ENCODE measurements around the gene ADGRL3. TPM values are rescaled to one million over a fixed set of nuclear protein-coding genes. Genes with fewer than 3 reads are reported as not detected.

ADGRL3 gene
- total and polyA plus RNA-seq, 9 donors, result 0.88 to 9.5 (median 2.5) TPM

DNA sequence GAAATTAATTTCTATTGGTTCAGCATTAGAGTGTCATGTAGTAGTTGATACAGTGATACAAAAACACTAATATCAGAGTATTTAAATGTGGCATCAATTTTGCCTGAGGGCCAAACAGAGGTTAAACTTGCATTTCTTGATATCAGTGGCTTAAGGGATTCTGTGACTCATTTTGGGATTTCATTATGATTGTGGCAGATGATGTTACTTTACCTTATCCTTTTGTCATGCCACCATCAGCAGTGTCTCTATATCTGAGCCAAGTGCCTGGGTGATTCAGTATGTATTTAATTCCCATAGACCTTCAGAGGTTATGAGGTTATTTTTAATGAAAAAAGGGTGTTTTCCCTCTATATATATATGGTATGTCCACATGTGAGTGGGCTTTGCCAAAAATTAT is 582.9 kb downstream of the ADGRL3 start:
- Histone ChIP-seq H3K27ac (no peak overlapping the region), H3K27me3 (no peaks in the 10 kb centered on the region), H3K36me3 (no peaks in the 10 kb centered on the region), H3K4me1 (ENCODE audit: insufficient read depth) (no peaks in the 10 kb centered on the region), H3K9me3 (no peaks in the 10 kb centered on the region), H3K4me3 (no peak overlapping the region)
- intact Hi-C loops (cut with DNase I), result no loop called here
- TF ChIP-seq CTCF (IDR thresholded peaks at IDR 0.05) (no peak), EP300 (IDR thresholded peaks at IDR 0.05) (no peak), POLR2A (IDR thresholded peaks at IDR 0.05) (no peak)
- no peak for DNase-seq

DNA sequence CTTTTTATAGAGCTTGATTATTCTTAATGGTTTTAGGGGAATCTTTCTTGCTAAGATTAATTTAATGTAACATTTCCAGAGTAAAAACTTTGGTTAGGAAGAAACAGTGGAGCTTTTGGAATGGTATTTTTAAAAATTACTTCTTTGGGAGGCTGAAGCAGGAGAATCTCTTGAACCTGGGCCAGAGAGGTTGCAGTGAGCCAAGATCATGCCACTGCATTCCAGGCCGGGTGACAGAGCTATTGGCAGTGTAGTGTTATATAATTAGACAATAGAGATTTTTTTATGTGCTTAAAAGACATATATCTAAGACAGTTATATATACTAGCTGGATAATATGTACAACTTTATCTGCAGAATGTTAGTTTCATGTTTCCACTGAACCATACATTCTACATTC is 585.6 kb downstream of the ADGRL3 start:
- no peak overlapping the region for H3K4me3 ChIP-seq
- H3K27ac ChIP-seq, result no peak overlapping the region
- TF ChIP-seq CTCF (IDR thresholded peaks at IDR 0.05) (no peak), POLR2A (IDR thresholded peaks at IDR 0.05) (no peak), EP300 (IDR thresholded peaks at IDR 0.05) (no peak)
- no peaks in the 10 kb centered on the region for H3K9me3 ChIP-seq
- no peaks in the 10 kb centered on the region for H3K4me1 ChIP-seq (ENCODE audit: insufficient read depth)
- H3K36me3 ChIP-seq, result no peaks in the 10 kb centered on the region
- no peak for DNase-seq
- intact Hi-C loops (cut with DNase I), result no loop called here
- H3K27me3 ChIP-seq, result no peaks in the 10 kb centered on the region
- WGBS, 3 donors, result 5 to 21% (median 12%) methylated on average over 1 of the region's 1 CpG

DNA sequence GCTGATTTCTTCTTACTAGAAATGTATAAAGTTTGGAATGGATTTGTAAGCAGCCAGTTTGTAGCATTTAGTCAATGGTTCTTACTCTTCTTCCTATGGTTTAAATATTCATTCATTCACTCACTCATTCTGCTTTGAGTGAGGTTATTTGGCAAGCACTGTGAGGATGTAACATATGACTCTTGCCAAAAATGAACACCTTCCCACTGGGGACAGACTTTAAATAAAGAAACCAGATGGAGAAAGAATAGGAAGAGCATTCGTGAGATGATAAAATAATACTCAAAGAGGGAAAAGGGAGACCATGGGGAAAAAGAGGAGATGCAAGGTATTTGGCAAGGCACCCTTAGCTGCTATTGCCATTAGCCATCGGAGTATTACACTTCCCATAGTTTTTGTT is 586.1 kb downstream of the ADGRL3 start:
- intact Hi-C loops (cut with DNase I), result no loop called here
- Histone ChIP-seq H3K4me1 (ENCODE audit: insufficient read depth) (no peaks in the 10 kb centered on the region), H3K27me3 (no peaks in the 10 kb centered on the region), H3K9me3 (no peaks in the 10 kb centered on the region), H3K27ac (no peak overlapping the region), H3K36me3 (no peaks in the 10 kb centered on the region), H3K4me3 (no peak overlapping the region)
- WGBS, 3 donors, result 63 to 76% (median 72%) methylated on average over 2 of the region's 2 CpGs
- TF ChIP-seq POLR2A (IDR thresholded peaks at IDR 0.05) (no peak), EP300 (IDR thresholded peaks at IDR 0.05) (no peak), CTCF (IDR thresholded peaks at IDR 0.05) (no peak)
- DNase-seq, result no peak

GRCh38 chr4:61795998-61796397 is 595.9 kb downstream of the ADGRL3 start:
- WGBS, 3 donors, result 82 to 93% (median 91%) methylated on average over 6 of the region's 6 CpGs
- Histone ChIP-seq H3K27ac (no peak overlapping the region), H3K9me3 (no peaks in the 10 kb centered on the region), H3K4me1 (ENCODE audit: insufficient read depth) (no peaks in the 10 kb centered on the region), H3K36me3 (no peaks in the 10 kb centered on the region), H3K27me3 (no peaks in the 10 kb centered on the region), H3K4me3 (no peak overlapping the region)
- no peak for DNase-seq
- TF ChIP-seq EP300 (IDR thresholded peaks at IDR 0.05) (no peak), POLR2A (IDR thresholded peaks at IDR 0.05) (no peak), CTCF (IDR thresholded peaks at IDR 0.05) (no peak)
- intact Hi-C loops (cut with DNase I), result no loop called here

DNA sequence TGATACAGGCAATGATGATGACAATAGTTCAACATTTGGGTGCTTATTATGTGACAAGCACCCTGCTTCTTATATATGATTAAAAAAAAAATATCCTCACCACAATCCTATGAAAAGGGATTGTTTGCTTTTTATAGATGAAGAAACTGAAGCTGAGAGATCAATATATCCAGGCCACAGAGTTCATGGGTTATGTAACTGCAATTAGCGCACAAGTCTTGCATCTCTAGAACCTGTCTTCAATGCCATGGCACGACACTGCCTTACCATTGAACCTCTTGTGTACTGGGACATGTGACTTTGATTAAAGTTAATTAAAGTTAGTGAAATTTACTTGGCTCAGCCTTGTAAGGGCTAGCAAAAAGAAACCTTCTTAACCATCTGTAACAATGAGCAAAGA is 599.7 kb downstream of the ADGRL3 start:
- H3K27me3 ChIP-seq, result no peaks in the 10 kb centered on the region
- no peak overlapping the region for H3K27ac ChIP-seq
- H3K4me1 ChIP-seq (ENCODE audit: insufficient read depth), result no peaks in the 10 kb centered on the region
- DNase-seq, result no peak
- intact Hi-C loops (cut with DNase I), result no loop called here
- TF ChIP-seq POLR2A (IDR thresholded peaks at IDR 0.05), result no peak
- TF ChIP-seq CTCF (IDR thresholded peaks at IDR 0.05), result no peak
- TF ChIP-seq EP300 (IDR thresholded peaks at IDR 0.05), result no peak
- WGBS, 3 donors, result 47 to 65% (median 62%) methylated on average over 2 of the region's 2 CpGs
- no peak overlapping the region for H3K4me3 ChIP-seq
- H3K9me3 ChIP-seq, result no peaks in the 10 kb centered on the region
- H3K36me3 ChIP-seq, result no peaks in the 10 kb centered on the region
